Measurements from ENCODE around the gene COPS2.
"Not testable (repeated sequence)": the region's sequence is repeated elsewhere in the genome, so short reads cannot be mapped to it uniquely, and the experiment has no call there.

COPS2 gene

GRCh38 chr15:49101536-49101935, 53.9 kb downstream of the COPS2 start:
- no peak for DNase-seq

GRCh38 chr15:49096090-49096750, 59.2 kb downstream of the COPS2 start:
- no peak for DNase-seq

GRCh38 chr15:49094923-49095322, 60.5 kb downstream of the COPS2 start:
- no peak for DNase-seq

GRCh38 chr15:49093252-49094105, 61.9 kb downstream of the COPS2 start:
- DNase-seq, result no peak

GRCh38 chr15:49088996-49089395, 66.4 kb downstream of the COPS2 start:
- no peak for DNase-seq

- DNase-seq, result no peak
Measured at GRCh38 chr15:49085696-49086459, 69.5 kb downstream of the COPS2 start.

GRCh38 chr15:49084285-49084570, 71.2 kb downstream of the COPS2 start:
- no peak for DNase-seq

GRCh38 chr15:49083401-49084284, 71.8 kb downstream of the COPS2 start:
- DNase-seq, result no peak

- no peak for DNase-seq
Measured at GRCh38 chr15:49082960-49083359, 72.4 kb downstream of the COPS2 start.

- DNase-seq, result no peak
Measured at GRCh38 chr15:49079340-49080039, 75.9 kb downstream of the COPS2 start.

- DNase-seq, result no peak
Measured at GRCh38 chr15:49075881-49076280, 79.5 kb downstream of the COPS2 start.

- DNase-seq, result not testable (repeated sequence)
Measured at GRCh38 chr15:49074589-49075287, 80.7 kb downstream of the COPS2 start.

Data from CD4-positive, alpha-beta T cell treated with Interleukin-6 for 4 hours (primary cell).